Stimulated activated CD4-positive, alpha-beta T cell treated with anti-CD3 and anti-CD28 coated beads, Interleukin-15, amount 100 ng/mL, for 1 hour (primary cell): ENCODE results near the gene PKP4.
"Not testable (repeated sequence)": the region's sequence is repeated elsewhere in the genome, so short reads cannot be mapped to it uniquely, and the experiment has no call there.

Experiments used
- DNase-seq, 2 donors: peaks; one replicate each; pipeline ENCODE4 v3.0.0-alpha.2; 2020; ENCODE audit warnings: low read depth in 1 of 2, low spot score in 1 of 2

The PKP4 gene

DNA sequence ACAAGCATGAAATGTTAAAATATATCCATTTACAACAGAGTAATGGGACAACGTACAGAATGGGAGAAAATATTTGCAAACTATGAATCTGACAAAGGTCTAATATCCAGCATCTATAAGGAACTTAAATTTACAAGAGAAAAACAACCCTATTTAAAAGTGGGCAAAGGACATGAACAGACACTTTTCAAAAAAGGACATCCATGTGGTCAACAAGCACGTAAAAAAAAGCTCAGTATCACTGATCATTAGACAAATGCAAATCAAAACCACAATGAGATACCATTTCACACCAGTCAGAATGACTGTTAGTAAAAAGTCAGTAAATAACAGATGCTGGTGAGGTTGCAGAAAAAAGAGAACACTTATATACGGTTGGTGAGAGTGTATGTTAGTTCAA lies 16.1 kb downstream of the PKP4 start:
- not testable (repeated sequence) for DNase-seq

DNA sequence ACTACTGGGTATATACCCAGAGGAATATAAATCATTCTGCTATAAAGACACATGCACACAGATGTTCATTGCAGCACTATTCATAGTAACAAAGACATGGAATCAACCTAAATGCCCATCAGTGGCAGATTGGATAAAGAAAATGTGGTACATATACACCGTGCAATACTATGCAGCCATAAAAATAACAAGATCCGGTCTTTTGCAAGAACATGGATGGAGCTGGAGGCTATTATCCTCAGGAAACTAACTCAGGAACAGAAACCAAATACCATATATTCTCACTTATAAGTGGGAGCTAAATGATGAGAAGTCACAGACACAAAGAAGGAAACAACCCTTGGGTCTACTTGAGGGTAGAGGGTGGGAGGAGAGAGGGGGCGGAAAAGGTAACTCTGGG lies 16.5 kb downstream of the PKP4 start:
- DNase-seq, result not testable (repeated sequence)

DNA sequence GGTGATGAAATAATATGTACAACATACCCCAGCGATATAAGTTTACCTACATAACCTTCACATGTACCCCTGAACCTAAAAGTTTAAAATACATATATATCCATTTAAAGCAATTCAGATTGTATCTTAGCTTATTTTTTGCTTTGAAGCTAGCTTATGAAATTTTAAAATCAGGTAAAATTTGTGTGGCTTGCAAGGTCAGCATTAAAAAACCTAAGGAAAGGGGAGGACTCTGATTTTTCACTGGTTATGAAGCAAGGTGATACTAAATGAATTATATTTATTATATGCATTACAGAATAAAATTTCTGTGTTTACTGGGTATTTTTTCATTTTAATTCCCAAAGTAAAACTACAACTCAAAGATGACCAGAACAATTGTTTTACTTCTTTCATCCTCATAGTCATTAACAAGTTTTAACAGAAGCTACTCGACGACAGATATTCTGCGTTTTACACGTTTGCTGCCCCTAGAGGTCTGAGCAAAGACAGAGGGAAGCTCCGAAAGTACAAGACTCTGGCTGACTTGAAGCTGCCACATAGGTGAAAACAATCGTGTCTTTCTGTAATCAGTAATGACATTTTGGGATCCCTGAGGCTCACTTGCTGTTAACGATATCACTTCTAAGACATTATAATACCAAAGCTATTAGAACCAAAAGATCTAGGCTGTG lies 17.1 kb downstream of the PKP4 start:
- DNase-seq, result no peak

DNA sequence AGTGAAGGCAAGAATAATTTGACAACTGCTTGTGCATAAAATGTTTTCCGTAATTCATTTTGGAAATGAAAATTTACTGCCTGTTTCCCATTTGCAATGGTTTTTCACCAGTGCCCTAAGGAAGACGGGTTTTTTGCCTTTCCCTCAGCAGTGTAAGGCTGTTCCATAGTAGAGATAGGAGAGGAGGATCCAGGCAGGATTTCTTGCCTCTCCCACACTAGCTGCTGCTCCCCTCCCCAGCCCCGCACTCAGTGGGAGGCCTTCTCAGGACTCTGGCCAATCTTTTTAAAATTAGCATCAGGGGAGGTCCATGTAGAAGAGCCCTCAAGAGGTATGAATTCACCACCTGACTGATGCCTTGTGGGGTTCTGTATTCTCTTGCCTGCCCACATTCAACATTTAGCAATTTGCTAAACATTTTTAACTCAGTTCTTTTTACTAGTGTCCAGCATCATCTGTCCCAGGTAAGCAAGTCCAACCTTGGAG lies 17.8 kb downstream of the PKP4 start:
- DNase-seq, result not testable (repeated sequence)

DNA sequence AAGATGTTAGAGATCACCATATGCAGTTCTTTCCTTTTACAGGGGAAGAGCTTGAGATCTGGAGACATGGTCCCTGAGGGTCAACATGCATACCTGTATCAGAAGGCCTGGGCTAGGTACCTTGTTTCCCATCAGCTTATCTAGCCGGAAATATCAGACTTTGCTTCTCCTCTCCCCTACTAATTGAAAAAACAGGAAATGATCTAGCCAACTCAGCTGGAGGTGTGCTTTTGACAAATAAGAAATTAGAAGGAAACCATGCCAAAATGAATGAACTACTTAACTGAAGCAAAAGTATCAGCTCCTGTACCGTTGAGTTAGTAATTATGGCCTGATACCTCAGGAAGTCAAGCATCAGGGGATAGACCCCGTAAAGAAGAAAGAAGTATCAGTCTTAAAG lies 20.4 kb downstream of the PKP4 start:
- DNase-seq, result no peak

DNA sequence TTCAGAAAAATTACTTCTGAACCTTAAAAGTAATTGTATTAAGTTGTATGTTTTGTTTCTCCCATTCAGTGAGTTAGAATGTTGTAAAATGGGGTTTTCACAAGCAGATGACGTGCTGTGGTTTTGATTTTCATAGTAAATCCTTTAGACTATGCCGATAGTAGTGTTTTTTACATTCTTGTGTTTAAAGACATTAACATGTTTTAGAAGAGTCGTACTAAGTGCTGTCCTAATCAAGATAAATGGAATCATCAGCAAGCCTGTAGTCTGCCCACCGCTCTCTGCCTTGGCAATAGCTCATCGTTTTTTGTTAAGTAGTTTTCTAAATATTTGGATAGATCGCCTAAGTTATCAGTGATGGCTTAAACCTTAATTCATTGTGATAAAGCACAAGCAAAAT lies 21.5 kb downstream of the PKP4 start:
- DNase-seq, result no peak

DNA sequence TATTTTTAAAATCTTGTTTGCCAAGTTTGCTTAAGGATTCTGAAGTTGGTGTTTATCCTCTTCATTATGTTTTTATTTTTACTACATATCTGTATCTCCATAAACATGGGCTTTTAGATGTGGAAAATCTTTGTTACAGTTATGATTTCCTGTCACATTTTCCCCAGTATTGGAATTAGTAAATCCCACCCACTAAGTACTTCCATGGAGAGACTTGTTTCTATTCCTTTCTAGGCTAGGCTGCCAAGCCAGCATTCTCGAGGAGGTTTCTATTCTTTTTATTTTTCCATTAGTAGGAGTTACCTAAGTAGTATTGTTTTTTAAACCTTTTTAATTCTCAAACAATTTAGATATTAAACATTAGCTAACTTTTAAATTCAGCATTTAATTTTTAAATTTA lies 22.1 kb downstream of the PKP4 start:
- no peak for DNase-seq

DNA sequence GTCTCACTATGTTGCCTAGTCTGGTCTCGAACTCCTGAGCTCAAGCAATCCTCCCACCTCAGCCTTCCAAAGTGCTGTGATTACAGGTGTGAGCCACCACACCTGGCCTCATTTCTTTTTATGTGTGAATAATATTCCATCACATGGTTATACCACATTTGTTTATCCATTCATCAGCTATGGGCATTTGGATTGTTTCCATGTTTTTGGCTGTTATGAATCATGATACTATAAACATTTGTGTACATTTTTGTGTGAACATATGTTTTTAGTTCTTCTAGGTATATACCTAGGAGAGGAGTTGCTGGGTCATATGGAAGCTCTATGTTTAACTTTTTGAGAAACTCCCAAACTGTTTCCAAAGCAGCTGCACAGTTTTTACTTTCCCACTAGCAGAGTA lies 24.4 kb downstream of the PKP4 start:
- DNase-seq, result no peak

DNA sequence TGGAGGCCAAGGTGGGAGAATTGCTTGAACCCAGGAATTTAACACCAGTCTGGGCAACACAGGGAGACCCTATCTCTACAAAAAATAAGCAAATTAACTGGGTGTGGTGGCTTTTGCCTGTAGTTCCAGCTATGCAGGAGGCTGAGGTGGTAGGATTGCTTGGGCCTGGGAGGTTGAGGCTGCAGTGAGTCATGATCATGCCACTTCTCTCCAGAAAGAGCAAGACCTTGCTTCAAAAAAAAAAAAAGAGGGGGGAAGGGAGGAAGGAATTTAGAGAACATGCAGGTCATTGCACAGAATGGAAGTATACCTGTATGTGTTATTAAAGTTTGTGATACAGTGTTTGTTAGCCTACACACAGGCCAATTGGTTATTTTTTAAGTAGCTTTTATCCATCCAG lies 25.8 kb downstream of the PKP4 start:
- no peak for DNase-seq

DNA sequence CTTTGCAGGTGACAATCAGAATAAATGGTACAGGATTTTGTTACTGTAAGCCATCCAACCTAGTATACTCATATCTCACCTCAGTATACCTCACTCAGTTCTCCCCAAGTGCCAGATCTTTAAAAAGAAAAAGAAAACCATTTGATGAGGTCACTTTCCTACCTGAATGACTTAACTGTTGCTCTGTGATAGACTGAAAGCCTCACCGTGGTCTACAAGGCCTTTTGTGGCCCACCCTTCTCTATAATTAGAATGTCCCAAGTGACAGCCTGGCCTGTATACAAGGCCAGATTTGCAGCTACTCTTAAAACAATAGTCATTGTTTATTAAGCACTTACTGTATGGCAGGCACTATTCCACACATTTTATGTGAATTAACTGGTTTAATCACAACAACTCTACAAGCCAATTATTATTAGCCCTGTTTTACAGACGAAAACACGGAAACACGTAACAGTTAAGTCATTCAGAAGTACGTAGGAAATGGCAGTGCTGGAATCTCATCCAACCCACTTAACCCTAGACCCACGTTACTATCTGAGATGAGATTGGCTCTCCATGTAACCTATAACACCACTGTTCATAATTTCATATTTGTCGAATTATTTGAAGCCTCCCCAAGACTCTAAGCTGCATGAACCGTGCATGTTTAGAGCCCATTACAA lies 28.3 kb downstream of the PKP4 start:
- no peak for DNase-seq

DNA sequence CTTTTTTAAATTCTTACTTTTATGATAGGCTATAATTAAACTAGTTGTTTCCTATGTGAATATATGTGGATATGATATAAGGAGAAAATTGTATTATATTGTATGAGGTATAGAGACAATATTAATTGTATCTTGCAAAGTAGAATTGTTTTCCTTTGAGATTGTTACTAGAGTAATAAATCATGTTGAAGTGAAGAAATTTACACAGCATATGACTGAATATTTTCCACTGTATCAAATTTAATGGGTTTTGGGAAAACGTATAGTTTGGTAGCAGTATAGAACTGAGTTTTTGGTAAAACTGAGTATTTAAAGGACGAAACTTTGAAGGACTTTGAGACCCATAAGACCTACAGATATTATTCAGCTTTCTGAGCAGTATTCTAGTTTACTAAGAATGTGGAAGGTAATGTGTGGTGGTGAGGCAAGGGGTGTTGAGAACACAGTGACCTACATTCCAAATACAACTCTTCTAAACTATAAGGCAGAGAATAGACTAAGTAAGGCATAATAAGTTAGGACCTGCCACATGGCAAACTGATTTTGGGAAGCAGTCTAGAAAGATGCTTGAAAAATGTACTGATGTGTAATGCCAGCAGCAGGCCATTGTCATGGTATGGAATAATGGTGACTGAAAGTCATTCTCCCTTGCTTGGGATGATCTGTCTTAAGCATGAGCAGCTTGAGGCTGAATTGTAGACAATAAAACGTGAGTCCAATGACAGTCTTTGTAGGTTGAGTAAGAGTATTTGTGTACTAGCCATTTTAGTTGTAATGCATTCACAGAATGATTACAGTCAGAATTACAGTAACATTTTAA lies 29.6 kb downstream of the PKP4 start:
- no peak for DNase-seq

DNA sequence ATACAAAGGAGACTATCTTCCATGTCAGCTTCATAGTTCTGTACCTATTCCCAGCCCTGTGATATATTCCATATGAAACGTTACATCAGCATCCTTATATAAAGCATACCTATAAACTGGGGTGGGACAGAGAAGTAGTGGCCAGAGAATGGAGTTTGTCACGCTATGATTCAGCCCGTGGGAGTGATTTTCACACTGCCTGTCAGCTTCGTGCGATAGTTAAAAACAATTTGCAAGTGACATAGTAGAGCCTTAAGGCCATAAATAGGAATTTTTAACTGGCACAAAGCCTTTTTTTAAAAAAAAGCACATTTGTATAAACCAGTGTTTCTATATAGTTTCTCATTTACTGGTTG lies 30.2 kb downstream of the PKP4 start:
- no peak for DNase-seq

DNA sequence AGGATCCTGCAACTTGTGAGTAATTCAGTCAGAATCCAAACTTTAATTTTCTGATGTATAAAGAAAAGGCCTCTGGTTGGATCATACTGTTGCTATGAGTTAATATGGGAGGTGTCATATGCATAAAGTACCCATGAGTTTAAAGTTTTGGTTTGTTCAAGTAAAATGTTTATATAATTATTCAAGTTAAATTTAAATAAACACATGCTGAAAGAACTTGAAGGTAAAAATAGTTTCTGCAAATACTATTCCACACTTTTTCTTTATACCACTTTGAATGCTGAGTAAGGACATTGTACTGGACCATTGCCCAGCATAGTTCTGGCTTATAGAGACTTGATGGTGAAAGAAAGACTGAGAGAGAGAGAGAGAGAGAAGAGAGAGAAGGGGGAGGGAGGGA lies 30.7 kb downstream of the PKP4 start:
- DNase-seq, result no peak

DNA sequence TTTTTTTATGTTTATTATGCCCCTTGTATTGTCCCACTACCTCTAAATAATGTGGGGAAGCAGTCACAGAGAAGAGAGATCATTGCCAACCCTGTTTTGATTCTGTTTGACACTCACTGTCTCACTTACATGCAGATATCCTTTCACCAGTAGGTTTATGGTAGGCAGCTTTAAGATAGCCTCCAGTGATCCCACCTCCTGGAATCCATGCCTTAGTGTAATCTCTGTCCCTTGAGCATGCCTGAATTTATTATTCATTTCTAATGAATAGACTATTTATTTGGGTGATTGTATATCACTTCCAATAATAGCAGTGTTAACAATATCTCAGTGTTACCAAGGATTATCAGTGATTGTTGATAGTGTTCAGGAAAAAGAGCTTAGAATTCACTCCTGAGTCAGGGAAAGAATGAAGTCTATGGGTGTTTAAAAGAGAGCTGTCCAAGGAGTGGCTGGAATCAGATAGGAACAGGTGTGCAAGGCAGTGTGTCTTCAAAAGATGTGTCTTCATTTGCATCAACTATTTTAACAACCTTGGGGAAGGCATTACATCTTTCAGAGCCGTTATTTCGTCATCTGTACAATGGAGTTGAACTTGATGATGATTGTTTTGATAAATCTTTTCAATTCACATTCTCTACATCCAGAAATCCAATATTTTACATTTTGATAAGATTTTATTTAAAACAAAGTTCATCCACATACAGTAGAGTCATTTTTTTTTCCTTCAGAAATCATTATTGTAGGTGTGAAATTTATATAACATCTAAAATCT lies 31.9 kb downstream of the PKP4 start:
- DNase-seq, result no peak

DNA sequence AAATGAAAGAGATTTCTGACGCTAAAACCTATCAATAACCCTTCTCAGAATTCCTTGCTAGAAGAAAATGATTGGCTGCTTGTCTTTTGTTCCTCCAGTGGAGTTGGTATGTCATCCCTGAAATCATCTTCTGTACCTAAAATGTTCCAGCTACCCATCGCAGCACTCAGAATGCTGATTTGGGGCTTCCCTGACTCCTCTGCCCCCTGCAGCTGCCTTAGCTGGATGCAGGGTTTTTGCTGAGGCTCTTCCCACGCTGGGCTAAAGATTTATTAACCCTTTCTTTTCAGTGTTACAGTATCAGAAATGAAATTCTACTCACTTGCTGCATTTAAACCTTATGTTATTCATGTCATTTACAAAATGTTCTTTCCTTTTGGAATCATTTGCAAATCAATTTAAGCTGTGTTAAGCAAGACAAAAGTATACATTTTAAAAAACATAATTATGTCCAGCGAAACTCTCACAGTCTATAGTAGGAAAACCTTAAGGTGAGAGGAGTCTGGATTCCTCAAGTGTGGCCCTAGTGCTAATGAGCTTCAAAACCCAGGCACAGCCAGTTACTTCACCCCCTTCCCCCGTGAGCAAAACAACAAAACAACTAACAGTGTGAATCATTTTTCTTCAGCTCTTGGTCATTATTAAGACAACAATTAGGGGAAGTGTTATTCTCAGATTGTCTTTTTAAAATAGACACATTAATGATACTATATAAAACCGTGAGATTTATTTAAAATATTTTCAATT lies 32.8 kb downstream of the PKP4 start:
- DNase-seq, result no peak

DNA sequence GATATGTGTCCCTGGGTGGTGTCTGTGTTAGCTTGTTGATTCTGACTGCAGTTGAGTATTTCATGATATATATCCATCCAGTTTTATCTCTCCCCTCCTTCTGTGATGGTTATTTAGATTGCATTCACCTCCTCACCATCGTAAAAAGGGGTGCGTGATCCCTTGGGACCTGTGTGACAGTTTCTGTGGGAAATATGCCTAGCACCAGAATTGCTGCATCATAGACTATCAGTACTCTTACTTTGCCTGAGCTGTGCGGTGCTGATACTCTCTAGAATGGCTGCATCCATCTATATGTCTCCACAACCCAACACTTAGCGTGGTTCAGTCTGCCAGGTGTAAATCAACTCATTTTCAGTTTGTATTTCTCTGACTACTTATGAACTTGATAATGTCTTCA lies 34.3 kb downstream of the PKP4 start:
- no peak for DNase-seq

DNA sequence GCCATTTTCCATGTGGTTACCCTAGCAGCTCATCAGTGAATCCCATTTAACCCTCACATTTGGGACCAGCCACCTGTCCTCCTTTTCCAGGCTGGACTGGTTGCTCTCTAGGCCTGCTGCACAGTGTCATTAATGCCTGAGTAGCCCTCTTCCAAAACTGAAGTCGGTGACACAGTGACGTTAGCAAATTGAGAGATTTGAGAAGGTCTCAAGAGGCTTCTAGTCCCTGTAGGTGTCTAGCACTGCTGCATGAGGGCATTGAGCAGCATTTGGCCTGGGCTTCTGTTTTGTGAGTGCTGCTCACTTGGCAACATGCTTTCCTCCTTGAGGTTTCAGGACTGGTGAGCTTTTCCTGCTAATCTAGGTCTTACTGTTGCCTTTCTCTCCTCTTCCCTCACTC lies 36.7 kb downstream of the PKP4 start:
- no peak for DNase-seq

DNA sequence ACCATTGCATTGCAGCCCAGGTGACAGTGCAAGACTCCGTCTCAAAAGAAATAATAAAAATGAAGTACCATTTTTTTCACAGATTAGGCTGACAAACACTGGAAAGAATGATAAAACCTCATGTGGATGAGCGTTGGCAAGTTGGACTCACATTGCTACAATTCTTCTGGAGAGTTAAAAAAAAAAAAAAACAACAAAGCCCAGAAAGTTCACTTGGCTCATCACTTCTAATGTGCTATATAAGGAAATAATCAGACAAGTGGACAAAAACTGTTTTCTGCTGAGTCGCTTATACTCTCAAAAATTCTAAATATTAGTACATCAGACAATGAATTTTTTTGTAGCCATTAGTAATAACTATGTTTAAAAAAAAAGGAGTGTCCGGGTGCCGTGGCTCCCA lies 38.4 kb downstream of the PKP4 start:
- DNase-seq, result no peak

DNA sequence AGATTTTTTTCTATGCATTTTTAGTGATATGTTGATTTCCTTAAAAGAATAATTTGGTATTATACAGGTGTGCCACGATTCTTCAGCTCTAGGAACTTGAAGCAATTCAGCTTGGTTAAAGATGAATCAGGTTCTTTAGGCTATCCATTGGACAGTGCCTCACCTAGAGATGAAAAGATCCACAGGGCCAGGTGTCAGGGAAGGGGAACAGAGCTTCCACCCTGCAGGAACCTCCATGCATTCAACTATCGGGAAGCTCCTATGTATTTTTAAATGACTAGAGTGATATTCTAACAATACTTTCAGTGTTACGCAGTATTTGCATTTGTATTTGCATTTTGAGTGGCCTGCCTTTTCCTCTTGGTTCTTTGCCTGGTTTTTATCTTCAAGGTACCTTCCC lies 40.2 kb downstream of the PKP4 start:
- no peak for DNase-seq

DNA sequence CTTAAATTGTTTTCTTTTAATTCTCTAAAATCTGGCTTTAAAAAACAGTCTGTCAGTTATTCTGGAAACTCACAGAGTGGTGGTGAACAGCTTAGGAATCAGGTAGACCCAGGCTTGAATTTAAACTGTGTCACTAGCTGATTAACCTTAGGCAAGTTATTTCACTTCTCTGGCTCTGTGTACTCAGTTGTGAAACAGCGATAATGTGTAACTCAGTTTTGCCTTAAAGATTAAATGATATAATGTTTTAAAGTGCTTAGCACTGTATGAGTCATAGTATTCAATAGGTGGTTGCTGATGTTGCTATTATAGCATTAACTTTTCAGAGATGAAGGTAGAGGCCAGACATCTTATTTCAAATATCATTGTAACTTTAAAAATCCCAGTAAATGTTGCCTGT lies 40.7 kb downstream of the PKP4 start:
- no peak for DNase-seq
